ENCODE data around the gene PARP1. TPM values are rescaled to one million over a fixed set of nuclear protein-coding genes. Genes with fewer than 3 reads are reported as not detected.
A peak's percentile ranks its signal among the peaks of the same experiment; 100 is the strongest.

The PARP1 gene
- total and polyA plus RNA-seq, 4 donors, result 39.2 to 108 (median 60.3) TPM

DNA sequence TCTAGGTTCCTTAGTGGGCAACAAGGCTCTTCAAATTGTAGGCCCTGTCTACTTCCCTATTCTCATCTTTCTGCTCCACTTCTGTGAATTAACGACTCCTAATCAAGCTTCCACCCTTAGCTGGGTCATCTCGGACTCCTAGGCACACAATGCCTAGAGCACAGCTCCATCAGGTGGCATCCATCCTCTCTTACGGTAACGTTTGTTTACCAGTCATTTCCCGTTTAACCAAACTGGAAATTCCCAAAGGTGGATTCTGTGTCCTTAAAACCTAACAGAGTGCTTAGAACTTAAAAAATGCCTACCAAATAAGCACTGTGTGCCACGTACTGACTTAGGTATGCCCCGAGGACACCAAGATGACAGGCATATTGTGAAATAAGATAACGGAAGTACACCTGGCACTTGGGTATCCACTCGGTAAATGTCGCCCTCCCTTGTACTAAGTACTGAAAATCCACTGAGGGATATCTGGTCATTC lies 1.5 kb downstream of the PARP1 start:
- 12% methylated on average over 10 of the region's 10 CpGs for WGBS
- TF ChIP-seq HNF4G (IDR thresholded peaks at IDR 0.05) (no peak), NR2F2 (IDR thresholded peaks at IDR 0.05) (no peak), RXRA (IDR thresholded peaks at IDR 0.05) (peak in 1 of 2 donors; percentile 22), SP1 (IDR thresholded peaks at IDR 0.05) (no peak), HNF4A (conservative IDR thresholded peaks at IDR 0.05) (no peak), YY1 (IDR thresholded peaks at IDR 0.05) (peak; percentile 5), RAD21 (IDR thresholded peaks at IDR 0.05) (peak in 1 of 2 donors; percentile 50), GABPA (IDR thresholded peaks at IDR 0.05 in 1 of 2, conservative IDR thresholded peaks at IDR 0.05 in 1 of 2) (no peak), JUND (IDR thresholded peaks at IDR 0.05) (no peak), FOXA1 (IDR thresholded peaks at IDR 0.05) (no peak), EGR1 (IDR thresholded peaks at IDR 0.05; ENCODE audit: low read depth in 2 of 2) (no peak), FOXA2 (IDR thresholded peaks at IDR 0.05) (no peak)
- TF ChIP-seq, protein P1, sequence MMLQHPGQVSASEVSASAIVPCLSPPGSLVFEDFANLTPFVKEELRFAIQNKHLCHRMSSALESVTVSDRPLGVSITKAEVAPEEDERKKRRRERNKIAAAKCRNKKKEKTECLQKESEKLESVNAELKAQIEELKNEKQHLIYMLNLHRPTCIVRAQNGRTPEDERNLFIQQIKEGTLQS (IDR thresholded peaks at IDR 0.05), result no peak
- TF ChIP-seq, protein P2, sequence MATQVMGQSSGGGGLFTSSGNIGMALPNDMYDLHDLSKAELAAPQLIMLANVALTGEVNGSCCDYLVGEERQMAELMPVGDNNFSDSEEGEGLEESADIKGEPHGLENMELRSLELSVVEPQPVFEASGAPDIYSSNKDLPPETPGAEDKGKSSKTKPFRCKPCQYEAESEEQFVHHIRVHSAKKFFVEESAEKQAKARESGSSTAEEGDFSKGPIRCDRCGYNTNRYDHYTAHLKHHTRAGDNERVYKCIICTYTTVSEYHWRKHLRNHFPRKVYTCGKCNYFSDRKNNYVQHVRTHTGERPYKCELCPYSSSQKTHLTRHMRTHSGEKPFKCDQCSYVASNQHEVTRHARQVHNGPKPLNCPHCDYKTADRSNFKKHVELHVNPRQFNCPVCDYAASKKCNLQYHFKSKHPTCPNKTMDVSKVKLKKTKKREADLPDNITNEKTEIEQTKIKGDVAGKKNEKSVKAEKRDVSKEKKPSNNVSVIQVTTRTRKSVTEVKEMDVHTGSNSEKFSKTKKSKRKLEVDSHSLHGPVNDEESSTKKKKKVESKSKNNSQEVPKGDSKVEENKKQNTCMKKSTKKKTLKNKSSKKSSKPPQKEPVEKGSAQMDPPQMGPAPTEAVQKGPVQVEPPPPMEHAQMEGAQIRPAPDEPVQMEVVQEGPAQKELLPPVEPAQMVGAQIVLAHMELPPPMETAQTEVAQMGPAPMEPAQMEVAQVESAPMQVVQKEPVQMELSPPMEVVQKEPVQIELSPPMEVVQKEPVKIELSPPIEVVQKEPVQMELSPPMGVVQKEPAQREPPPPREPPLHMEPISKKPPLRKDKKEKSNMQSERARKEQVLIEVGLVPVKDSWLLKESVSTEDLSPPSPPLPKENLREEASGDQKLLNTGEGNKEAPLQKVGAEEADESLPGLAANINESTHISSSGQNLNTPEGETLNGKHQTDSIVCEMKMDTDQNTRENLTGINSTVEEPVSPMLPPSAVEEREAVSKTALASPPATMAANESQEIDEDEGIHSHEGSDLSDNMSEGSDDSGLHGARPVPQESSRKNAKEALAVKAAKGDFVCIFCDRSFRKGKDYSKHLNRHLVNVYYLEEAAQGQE (IDR thresholded peaks at IDR 0.05), result peak; percentile 72
- TF ChIP-seq, protein P3, sequence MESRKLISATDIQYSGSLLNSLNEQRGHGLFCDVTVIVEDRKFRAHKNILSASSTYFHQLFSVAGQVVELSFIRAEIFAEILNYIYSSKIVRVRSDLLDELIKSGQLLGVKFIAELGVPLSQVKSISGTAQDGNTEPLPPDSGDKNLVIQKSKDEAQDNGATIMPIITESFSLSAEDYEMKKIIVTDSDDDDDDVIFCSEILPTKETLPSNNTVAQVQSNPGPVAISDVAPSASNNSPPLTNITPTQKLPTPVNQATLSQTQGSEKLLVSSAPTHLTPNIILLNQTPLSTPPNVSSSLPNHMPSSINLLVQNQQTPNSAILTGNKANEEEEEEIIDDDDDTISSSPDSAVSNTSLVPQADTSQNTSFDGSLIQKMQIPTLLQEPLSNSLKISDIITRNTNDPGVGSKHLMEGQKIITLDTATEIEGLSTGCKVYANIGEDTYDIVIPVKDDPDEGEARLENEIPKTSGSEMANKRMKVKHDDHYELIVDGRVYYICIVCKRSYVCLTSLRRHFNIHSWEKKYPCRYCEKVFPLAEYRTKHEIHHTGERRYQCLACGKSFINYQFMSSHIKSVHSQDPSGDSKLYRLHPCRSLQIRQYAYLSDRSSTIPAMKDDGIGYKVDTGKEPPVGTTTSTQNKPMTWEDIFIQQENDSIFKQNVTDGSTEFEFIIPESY (IDR thresholded peaks at IDR 0.05), result no peak
- TF ChIP-seq, protein P4, sequence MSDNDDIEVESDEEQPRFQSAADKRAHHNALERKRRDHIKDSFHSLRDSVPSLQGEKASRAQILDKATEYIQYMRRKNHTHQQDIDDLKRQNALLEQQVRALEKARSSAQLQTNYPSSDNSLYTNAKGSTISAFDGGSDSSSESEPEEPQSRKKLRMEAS (IDR thresholded peaks at IDR 0.05), result no peak
- no peak for DNase-seq (ENCODE audit: low spot score)
- Histone ChIP-seq H3K9ac (ENCODE audit: low read depth in 1 of 2, low read length in 2 of 2) (peak overlapping the region; percentile 61 to 93), H3K9me3 (ENCODE audit: control insufficient read depth in 4 of 4, low read length in 3 of 4) (no peaks in the 10 kb centered on the region), H3K27ac (ENCODE audit: low read depth in 1 of 2, low read length in 2 of 2) (peak overlapping the region; percentile 80 to 88), H3K4me1 (ENCODE audit: control insufficient read depth in 4 of 4, insufficient read depth in 4 of 4, low read length in 3 of 4) (peaks cover 8 to 28% (median 15%) of the 10 kb centered on the region in 4 donors), H3K4me3 (ENCODE audit: low read depth in 1 of 3, low read length in 3 of 3) (peak overlapping the region; percentile 90 to 97 (median 91)), H3K36me3 (ENCODE audit: control insufficient read depth in 4 of 4, insufficient read depth in 3 of 4, low read depth in 1 of 4, low read length in 3 of 4) (peaks cover 5 to 13% (median 10%) of the 10 kb centered on the region in 4 donors), H3K27me3 (ENCODE audit: control insufficient read depth in 4 of 4, insufficient read depth in 4 of 4, low read length in 3 of 4) (no peaks in the 10 kb centered on the region)

DNA sequence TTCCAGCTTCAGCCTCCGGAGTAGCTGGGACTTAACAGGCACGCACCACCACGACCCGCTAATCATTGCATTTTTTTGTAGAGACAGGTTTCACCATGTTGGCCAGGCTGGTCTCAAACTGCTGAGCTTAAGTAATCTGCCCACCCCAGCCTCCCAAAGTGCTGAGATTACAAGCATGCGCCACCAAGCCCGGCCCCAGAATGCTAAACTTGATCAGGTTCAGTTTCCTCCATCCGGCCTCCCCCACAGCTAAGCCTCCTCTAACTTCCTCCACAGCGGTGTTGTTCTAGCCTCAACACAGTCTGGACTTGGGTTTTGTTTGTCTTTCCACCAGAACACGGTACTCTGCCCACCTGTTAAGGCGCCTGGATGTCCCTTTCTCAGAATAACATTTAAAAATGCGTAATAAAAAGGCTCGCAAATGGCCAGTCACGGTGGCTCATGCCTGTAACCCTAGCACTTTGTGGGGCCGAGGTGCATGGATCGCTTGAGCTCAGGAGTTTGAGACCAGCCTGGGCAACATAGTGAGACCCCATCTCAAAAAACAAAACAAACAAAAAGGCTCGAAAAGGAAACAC lies 2.4 kb downstream of the PARP1 start:
- H3K9me3 ChIP-seq (ENCODE audit: control insufficient read depth in 4 of 4, low read length in 3 of 4), result no peaks in the 10 kb centered on the region
- H3K9ac ChIP-seq (ENCODE audit: low read depth in 1 of 2, low read length in 2 of 2), result no peak overlapping the region
- H3K4me1 ChIP-seq (ENCODE audit: control insufficient read depth in 4 of 4, insufficient read depth in 4 of 4, low read length in 3 of 4), result peaks cover 8 to 28% (median 15%) of the 10 kb centered on the region in 4 donors
- peaks cover 8 to 22% (median 18%) of the 10 kb centered on the region in 4 donors for H3K36me3 ChIP-seq (ENCODE audit: control insufficient read depth in 4 of 4, insufficient read depth in 3 of 4, low read depth in 1 of 4, low read length in 3 of 4)
- no peaks in the 10 kb centered on the region for H3K27me3 ChIP-seq (ENCODE audit: control insufficient read depth in 4 of 4, insufficient read depth in 4 of 4, low read length in 3 of 4)
- WGBS, result 78% methylated on average over 16 of the region's 16 CpGs
- H3K27ac ChIP-seq (ENCODE audit: low read depth in 1 of 2, low read length in 2 of 2), result no peak overlapping the region
- no peak overlapping the region for H3K4me3 ChIP-seq (ENCODE audit: low read depth in 1 of 3, low read length in 3 of 3)
- DNase-seq (ENCODE audit: low spot score), result no peak
- TF ChIP-seq EGR1 (IDR thresholded peaks at IDR 0.05; ENCODE audit: low read depth in 2 of 2), result no peak

Measured in liver (tissue), 9 donors.